GM19455 (cell line): Measurements from ENCODE around the gene FARS2.

Source experiments
- ATAC-seq: cut with Tn5 transposase; IDR thresholded peaks from one replicate; pipeline ENCODE4 v1.9.1; 2021; ENCODE audit not compliant: unreplicated experiment

The FARS2 gene

GRCh38 chr6:5248302-5249098, 12.8 kb upstream of the FARS2 start:
- no peak for ATAC-seq

GRCh38 chr6:5249451-5250122, 11.7 kb upstream of the FARS2 start:
- no peak for ATAC-seq

GRCh38 chr6:5250451-5250850, 10.9 kb upstream of the FARS2 start:
- no peak for ATAC-seq

- no peak for ATAC-seq
These were observed 10.4 kb upstream of the FARS2 start for GRCh38 chr6:5250911-5251310.

- ATAC-seq: no peak
These were observed 4.4 kb upstream of the FARS2 start for GRCh38 chr6:5256952-5257351.

GRCh38 chr6:5257400-5257799, 3.9 kb upstream of the FARS2 start:
- ATAC-seq: no peak

- ATAC-seq: no peak
These were observed 1.9 kb upstream of the FARS2 start for GRCh38 chr6:5259428-5259827.

GRCh38 chr6:5260111-5260620, 1.1 kb upstream of the FARS2 start:
- ATAC-seq: peak; percentile 73

GRCh38 chr6:5261545-5262109, 314 bp downstream of the FARS2 start:
- no peak for ATAC-seq

GRCh38 chr6:5266423-5266822, 5.1 kb downstream of the FARS2 start:
- no peak for ATAC-seq

- no peak for ATAC-seq
These were observed 8.9 kb downstream of the FARS2 start for GRCh38 chr6:5270093-5270680.

GRCh38 chr6:5271926-5272325, 10.6 kb downstream of the FARS2 start:
- no peak for ATAC-seq

GRCh38 chr6:5274231-5274630, 12.9 kb downstream of the FARS2 start:
- ATAC-seq: no peak

- no peak for ATAC-seq
These were observed 14.2 kb downstream of the FARS2 start for GRCh38 chr6:5275497-5275896.

- no peak for ATAC-seq
These were observed 15.3 kb downstream of the FARS2 start for GRCh38 chr6:5276581-5276980.

GRCh38 chr6:5277589-5277988, 16.3 kb downstream of the FARS2 start:
- no peak for ATAC-seq

- ATAC-seq: peak; percentile 55
These were observed 16.7 kb downstream of the FARS2 start for GRCh38 chr6:5278047-5278446.

- ATAC-seq: no peak
These were observed 17.3 kb downstream of the FARS2 start for GRCh38 chr6:5278565-5279120.

- no peak for ATAC-seq
These were observed 18.6 kb downstream of the FARS2 start for GRCh38 chr6:5279891-5280338.

- ATAC-seq: no peak
These were observed 19.6 kb downstream of the FARS2 start for GRCh38 chr6:5280920-5281319.

GRCh38 chr6:5282191-5282623, 20.9 kb downstream of the FARS2 start:
- ATAC-seq: no peak
